NCI-H2227 treated with DMSO at 0.1 percent for 48 hours (cell line): Measurements from ENCODE around the gene SLC66A2.

ENCODE experiments used
- DNase-seq: peaks from one replicate; lab custom pipeline; 2025; lab: John Stamatoyannopoulos, UW

Gene SLC66A2

GRCh38 chr18:79950515-79951341 lies 725 bp downstream of the SLC66A2 start:
- DNase-seq: no peak

GRCh38 chr18:79949697-79950487 lies 1.6 kb downstream of the SLC66A2 start:
- DNase-seq: no peak

GRCh38 chr18:79948719-79949411 lies 2.6 kb downstream of the SLC66A2 start:
- DNase-seq: no peak

GRCh38 chr18:79947881-79948610 lies 3.4 kb downstream of the SLC66A2 start:
- no peak for DNase-seq

GRCh38 chr18:79947054-79947755 lies 4.2 kb downstream of the SLC66A2 start:
- no peak for DNase-seq

- DNase-seq: no peak
These were observed 6.1 kb downstream of the SLC66A2 start for GRCh38 chr18:79945118-79946042.

- no peak for DNase-seq
These were observed 6.7 kb downstream of the SLC66A2 start for GRCh38 chr18:79944746-79945117.

- no peak for DNase-seq
These were observed 7.2 kb downstream of the SLC66A2 start for GRCh38 chr18:79944126-79944731.

GRCh38 chr18:79943608-79944125 lies 7.8 kb downstream of the SLC66A2 start:
- no peak for DNase-seq

GRCh38 chr18:79942786-79943607 lies 8.5 kb downstream of the SLC66A2 start:
- DNase-seq: no peak

GRCh38 chr18:79942211-79942610 lies 9.2 kb downstream of the SLC66A2 start:
- no peak for DNase-seq

- DNase-seq: no peak
These were observed 9.9 kb downstream of the SLC66A2 start for GRCh38 chr18:79941473-79942119.

- no peak for DNase-seq
These were observed 10.5 kb downstream of the SLC66A2 start for GRCh38 chr18:79940814-79941472.

GRCh38 chr18:79940126-79940813 lies 11.2 kb downstream of the SLC66A2 start:
- DNase-seq: no peak

- DNase-seq: no peak
These were observed 12.4 kb downstream of the SLC66A2 start for GRCh38 chr18:79939096-79939495.

GRCh38 chr18:79938196-79938595 lies 13.3 kb downstream of the SLC66A2 start:
- DNase-seq: no peak
